HepG2 (cell line): ENCODE measurements around the gene BRAF. TPM values are rescaled to one million over a fixed set of nuclear protein-coding genes. Genes with fewer than 3 reads are reported as not detected.

Source experiments
- ATAC-seq: fragments of 200-7000 bp; cut with Tn5 transposase; 3 replicates; pipeline ENCODE4 v1.9.1; 2020; ENCODE audit warnings: mild to moderate bottlenecking, moderate library complexity
- BruUV-seq: library from RNA; stranded (reverse); fragments of 400-500 nt; replicated peaks from 2 replicates; lab custom pipeline; 2021; lab: Mats Ljungman, UMichigan
- CTCF ChIA-PET: fragments of 300-600 bp; formaldehyde crosslinking; extraction: SDS; loops from one replicate; lab custom pipeline; 2021; ENCODE audit warnings: low total read pairs, inconsistent platforms, low intra/inter-chr PET ratio; lab: Yijun Ruan, JAX
- POLR2A ChIA-PET: fragments of 350-600 bp; sonication (Branson Sonifier 250); formaldehyde crosslinking; loops from one replicate; lab custom pipeline; 2020; ENCODE audit warnings: antibody characterized with exemption, inconsistent platforms; lab: Yijun Ruan, JAX
- DNase-seq: peaks from one replicate; pipeline ENCODE4 v3.0.0-alpha.2; 2015; ENCODE audit warnings: low spot score
- FAIRE-seq: peaks from 3 replicates; lab custom pipeline; 2011; peaks lifted over from hg19 to GRCh38; lab: Jason Lieb, UNC
- H2AFZ ChIP-seq: one replicate; pipeline ENCODE4 v1.6.1; 2011; ENCODE audit warnings: low read length, inconsistent platforms
- H3K27ac ChIP-seq: fragments of 300-600 bp; 3 replicates; pipeline ENCODE4 v1.8.0; 2011; ENCODE audit warnings: mixed run types, mild to moderate bottlenecking, mixed read lengths, low read length, inconsistent platforms; ENCODE audit not compliant: insufficient read depth; ENCODE audit errors: extremely low read length
- H3K27me3 ChIP-seq, 2 experiments: fragments of 200-600 bp in 1 of 2; 2 replicates in 1 of 2; 3 replicates in 1 of 2; pipeline versions ENCODE4 v1.6.0 to v1.8.0; 2011; ENCODE audit warnings: low read length in 2 of 2, mild to moderate bottlenecking in 2 of 2, moderate library complexity in 2 of 2, inconsistent platforms in 1 of 2; ENCODE audit not compliant: insufficient read depth in 2 of 2, control insufficient read depth in 1 of 2
- H3K36me3 ChIP-seq, 2 experiments: fragments of 200-600 bp in 1 of 2; replicated peaks in 1 of 2; 2 replicates in 1 of 2; 3 replicates in 1 of 2; pipeline versions ENCODE4 v1.5.1 to v1.8.0; 2011; ENCODE audit warnings: low read length in 2 of 2, inconsistent platforms in 1 of 2; ENCODE audit not compliant: insufficient read depth in 2 of 2, control insufficient read depth in 1 of 2
- H3K4me1 ChIP-seq: 2 replicates; pipeline ENCODE4 v1.5.1; 2012; ENCODE audit warnings: low read length, inconsistent platforms; ENCODE audit not compliant: insufficient read depth
- H3K4me2 ChIP-seq: 2 replicates; pipeline ENCODE4 v1.6.0; 2011; ENCODE audit warnings: low read depth, low read length, inconsistent platforms
- H3K4me3 ChIP-seq, 3 experiments: fragments of 200-600 bp in 1 of 3; sonication (generic), shearing (Covaris generic) in 1 of 3; replicated peaks in 1 of 3; 2 replicates each; pipeline ENCODE4 v1.5.1; 2011 to 2016; ENCODE audit warnings: low read length in 3 of 3, inconsistent platforms in 2 of 3, low read depth in 2 of 3, mild to moderate bottlenecking in 2 of 3, control low read depth in 1 of 3, mixed read lengths in 1 of 3; ENCODE audit not compliant: insufficient read depth in 1 of 3
- H3K79me2 ChIP-seq: one replicate; pipeline ENCODE4 v1.6.1; 2011; ENCODE audit warnings: low read length, inconsistent platforms; ENCODE audit not compliant: insufficient read depth
- H3K9ac ChIP-seq: 2 replicates; pipeline ENCODE4 v1.6.0; 2011; ENCODE audit warnings: mild to moderate bottlenecking, low read depth, low read length, inconsistent platforms; ENCODE audit not compliant: insufficient read depth
- H3K9me3 ChIP-seq: 2 replicates; pipeline ENCODE4 v1.5.1; 2012; ENCODE audit warnings: mild to moderate bottlenecking, low read length
- H4K20me1 ChIP-seq: 2 replicates; pipeline ENCODE4 v1.6.0; 2011; ENCODE audit warnings: inconsistent platforms, mild to moderate bottlenecking, low read length, moderate library complexity; ENCODE audit not compliant: insufficient read depth
- ATF2 ChIP-seq: sonication (generic); formaldehyde crosslinking; IDR thresholded peaks from 2 replicates; pipeline ENCODE4 v1.4.0; 2020; ENCODE audit warnings: missing genetic modification reagents
- ELK4 ChIP-seq: sonication (generic); formaldehyde crosslinking; IDR thresholded peaks from 2 replicates; pipeline ENCODE4 v1.9.0; 2021; ENCODE audit warnings: missing genetic modification reagents, borderline replicate concordance
- ZBTB39 ChIP-seq: sonication (generic); formaldehyde crosslinking; IDR thresholded peaks from 2 replicates; pipeline ENCODE4 v1.5.0; 2020; ENCODE audit warnings: missing genetic modification reagents
- ZBTB46 ChIP-seq: sonication (generic); formaldehyde crosslinking; IDR thresholded peaks from 2 replicates; pipeline ENCODE4 v1.4.0; 2020; ENCODE audit warnings: mild to moderate bottlenecking, missing genetic modification reagents, borderline replicate concordance
- ZNF382 ChIP-seq: sonication (generic); formaldehyde crosslinking; IDR thresholded peaks from 2 replicates; pipeline ENCODE4 v1.5.0; 2020; ENCODE audit warnings: missing genetic modification reagents, mild to moderate bottlenecking, borderline replicate concordance
- ZNF598 ChIP-seq: sonication (generic); formaldehyde crosslinking; IDR thresholded peaks from 2 replicates; pipeline ENCODE4 v1.5.1; 2020; ENCODE audit warnings: mild to moderate bottlenecking, missing genetic modification reagents, borderline replicate concordance
- ZNF773 ChIP-seq: sonication (generic); formaldehyde crosslinking; IDR thresholded peaks from 2 replicates; pipeline ENCODE4 v1.4.0; 2020; ENCODE audit warnings: missing genetic modification reagents, borderline replicate concordance
- WGBS: methylation state at CpG from one replicate; pipeline ENCODE4 v1.1.6; 2017; ENCODE audit warnings: low lambda C conversion rate; 5-methylcytosine and 5-hydroxymethylcytosine counted together
- in situ Hi-C: cut with HindIII; loops from 2 replicates; pipeline ENCODE4 v1.10.0; 2017; ENCODE audit warnings: low pct_unique_long_range_greater_than_20kb; ENCODE audit not compliant: extremely low pct_ligation_motif_present
- intact Hi-C: fragments of 100-400 bp; cut with micrococcal nuclease; formaldehyde crosslinking; loops from one replicate; pipeline ENCODE4 v1.10.0; 2022; ENCODE audit not compliant: unreplicated experiment
- polyA plus RNA-seq, 8 experiments: library from polyadenylated mRNA; depleted of rRNA in 3 of 8; stranded (reverse) in 7 of 8; unstranded in 1 of 8; fragments of >200 nt; fragmentation: Illumina TruSeq in 4 of 8; extraction: Trizol in 4 of 8; gene quantifications; 2 replicates each; pipeline versions ENCODE4 v1.2.1 to v1.2.3, GENCODE V29; 2011 to 2016; ENCODE audit warnings: low read depth in 4 of 8, missing spikeins in 1 of 8, mixed read lengths in 1 of 8; ENCODE audit not compliant: insufficient read depth in 1 of 8
- total RNA-seq, 5 experiments: library from RNA; depleted of rRNA; stranded (reverse); fragments of >200 nt; fragmentation: Illumina TruSeq; extraction: Trizol; gene quantifications; 2 replicates each; pipeline ENCODE4 v1.2.3, GENCODE V29; 2016; ENCODE audit warnings: low read depth in 1 of 5

Gene BRAF
- total and polyA plus RNA-seq, 2 of the 13 experiments (the other 11 are each of a cell fraction or from before 2014, with no cell fraction given), result 12.5 to 13.4 TPM

- no peak for TF ChIP-seq ATF2 (CRISPR knock-in tag)
Measured at GRCh38 chr7:140726281-140726680, 198.4 kb downstream of the BRAF start (continued).

GRCh38 chr7:140724706-140725105, 200.0 kb downstream of the BRAF start:
- Histone ChIP-seq H3K27me3 (no peaks in the 10 kb centered on the region), H3K9ac (no peak overlapping the region), H3K36me3 (peaks cover 3 to 5% of the 10 kb centered on the region in 2 experiments; a peak in 3 of 5 replicates), H3K4me3 (no peak overlapping the region), H3K9me3 (no peaks in the 10 kb centered on the region), H2AFZ (no peak overlapping the region), H3K4me1 (no peaks in the 10 kb centered on the region), H3K27ac (no peak overlapping the region), H3K79me2 (no peaks in the 10 kb centered on the region), H4K20me1 (no peaks in the 10 kb centered on the region), H3K4me2 (no peak overlapping the region)
- no peak for FAIRE-seq
- POLR2A ChIA-PET, result no interaction called here
- CTCF ChIA-PET, result no interaction called here
- intact Hi-C loops (no loop called here), in situ Hi-C loops (no loop called here)
- WGBS, result 97% methylated on average over 1 of the region's 1 CpG
- ATAC-seq, result no peak
- BruUV-seq, result no TSS peak
- no peak for DNase-seq
- TF ChIP-seq ZBTB39 (CRISPR knock-in tag) (no peak), ELK4 (no peak), ZNF773 (CRISPR knock-in tag) (no peak), ZBTB46 (CRISPR knock-in tag) (no peak), ZNF382 (no peak), ZNF598 (no peak)
